Liver (tissue), 9 donors: ENCODE results near the gene RUSC1. TPM values are rescaled to one million over a fixed set of nuclear protein-coding genes. Genes with fewer than 3 reads are reported as not detected.

Experiments
- DNase-seq: peaks from one replicate; pipeline ENCODE4 v3.0.0-alpha.2; 2017; ENCODE audit warnings: low spot score
- H3K27ac ChIP-seq, 2 donors: one replicate each; pipeline ENCODE4 v1.7.0; 2013; ENCODE audit warnings: inconsistent platforms in 2 of 2, low read length in 2 of 2, control low read depth in 1 of 2, low read depth in 1 of 2, mild to moderate bottlenecking in 1 of 2
- H3K27me3 ChIP-seq, 4 donors: one replicate each; pipeline versions ENCODE4 v1.6.1 to v1.7.0; 2013; ENCODE audit warnings: low read length in 3 of 4, inconsistent platforms in 1 of 4, mild to moderate bottlenecking in 1 of 4, moderate library complexity in 1 of 4; ENCODE audit not compliant: control insufficient read depth in 4 of 4, insufficient read depth in 4 of 4
- H3K36me3 ChIP-seq, 4 donors: one replicate each; pipeline versions ENCODE4 v1.6.1 to v1.7.0; 2013; ENCODE audit warnings: low read length in 3 of 4, mild to moderate bottlenecking in 3 of 4, low read depth in 1 of 4, moderate library complexity in 1 of 4; ENCODE audit not compliant: control insufficient read depth in 4 of 4, insufficient read depth in 3 of 4
- H3K4me1 ChIP-seq, 4 donors: one replicate each; pipeline versions ENCODE4 v1.6.1 to v1.7.0; 2013; ENCODE audit warnings: low read length in 3 of 4, mild to moderate bottlenecking in 3 of 4, moderate library complexity in 1 of 4; ENCODE audit not compliant: control insufficient read depth in 4 of 4, insufficient read depth in 4 of 4
- H3K4me3 ChIP-seq, 3 donors: one replicate each; pipeline versions ENCODE4 v1.6.1 to v1.7.0; 2013; ENCODE audit warnings: low read length in 3 of 3, control low read depth in 1 of 3, low read depth in 1 of 3, mild to moderate bottlenecking in 1 of 3
- H3K9ac ChIP-seq, 2 donors: one replicate each; pipeline ENCODE4 v1.7.0; 2013; ENCODE audit warnings: low read length in 2 of 2, mild to moderate bottlenecking in 2 of 2, moderate library complexity in 2 of 2, control low read depth in 1 of 2, low read depth in 1 of 2
- H3K9me3 ChIP-seq, 4 donors: one replicate each; pipeline versions ENCODE4 v1.6.1 to v1.7.0; 2013; ENCODE audit warnings: low read length in 3 of 4; ENCODE audit not compliant: control insufficient read depth in 4 of 4
- EGR1 ChIP-seq, 2 donors: IDR thresholded peaks; 2 replicates each; pipeline ENCODE4 v1.6.1; 2016 to 2018; ENCODE audit warnings: antibody characterized with exemption in 2 of 2, low read depth in 2 of 2
- FOXA2 ChIP-seq: IDR thresholded peaks from 2 replicates; pipeline ENCODE4 v1.6.1; 2016; ENCODE audit warnings: antibody characterized with exemption
- GABPA ChIP-seq, 2 donors: IDR thresholded peaks in 1 of 2; conservative IDR thresholded peaks in 1 of 2; 2 replicates each; pipeline ENCODE4 v1.6.1; 2016; ENCODE audit warnings: antibody characterized with exemption in 2 of 2, mild to moderate bottlenecking in 1 of 2, moderate library complexity in 1 of 2
- HNF4A ChIP-seq, 2 donors: conservative IDR thresholded peaks; 2 replicates each; pipeline ENCODE4 v1.6.1; 2016; ENCODE audit warnings: antibody characterized with exemption in 2 of 2, mild to moderate bottlenecking in 2 of 2
- NR2F2 ChIP-seq: IDR thresholded peaks from 2 replicates; pipeline ENCODE4 v1.6.1; 2016; ENCODE audit warnings: antibody characterized with exemption
- RAD21 ChIP-seq, 2 donors: IDR thresholded peaks; 2 replicates each; pipeline ENCODE4 v1.6.1; 2016; ENCODE audit warnings: antibody characterized with exemption in 2 of 2, mild to moderate bottlenecking in 2 of 2
- RXRA ChIP-seq, 2 donors: IDR thresholded peaks; 2 replicates each; pipeline ENCODE4 v1.6.1; 2017 to 2018; ENCODE audit warnings: antibody characterized with exemption in 2 of 2, mild to moderate bottlenecking in 1 of 2
- SP1 ChIP-seq: IDR thresholded peaks from 2 replicates; pipeline ENCODE4 v1.6.1; 2018; ENCODE audit warnings: antibody characterized with exemption, mild to moderate bottlenecking
- YY1 ChIP-seq: IDR thresholded peaks from 2 replicates; pipeline ENCODE4 v1.6.1; 2016; ENCODE audit warnings: antibody characterized with exemption, mild to moderate bottlenecking
- WGBS: extraction: QIAGEN DNeasy Blood & Tissue Kit; methylation state at CpG from one replicate; pipeline ENCODE4 v1.1.7; 2013; 5-methylcytosine and 5-hydroxymethylcytosine counted together
- polyA plus RNA-seq, 2 donors: library from polyadenylated mRNA; stranded (reverse) in 1 of 2; unstranded in 1 of 2; fragments of 200-250 nt in 1 of 2; fragments of >200 nt in 1 of 2; fragmentation: Nextera tagmentation in 1 of 2; extraction: Ambion mirVana in 1 of 2; gene quantifications; one replicate each; pipeline versions ENCODE4 v1.2.1 to v1.2.3, GENCODE V29; 2013 to 2015
- total RNA-seq, 2 donors: library from RNA; depleted of rRNA; stranded (reverse); fragments of >200 nt; gene quantifications; one replicate each; pipeline ENCODE4 v1.2.3, GENCODE V29; 2014
- TF ChIP-seq, protein P1 (sequence below): IDR thresholded peaks from 2 replicates; pipeline ENCODE4 v1.6.1; 2016; ENCODE audit warnings: antibody characterized with exemption
- TF ChIP-seq, protein P2 (sequence below): IDR thresholded peaks from 2 replicates; pipeline ENCODE4 v1.6.1; 2016; ENCODE audit warnings: antibody characterized with exemption, mild to moderate bottlenecking
- TF ChIP-seq, protein P3 (sequence below): IDR thresholded peaks from 2 replicates; pipeline ENCODE4 v1.6.1; 2016; ENCODE audit warnings: antibody characterized with exemption
- TF ChIP-seq, protein P4 (sequence below): fragments of 150-350 bp; IDR thresholded peaks from 2 replicates; pipeline ENCODE4 v1.5.1; 2017; ENCODE audit warnings: improper control_type of control experiment, low read depth, low read length; ENCODE audit not compliant: missing input control
- donor health status: healthy.
- donor health status: healthy.
- donor health status: healthy.
- donor health status: healthy.
- donor health status: healthy.

Gene RUSC1
- total and polyA plus RNA-seq, 4 donors, result 3.9 to 6.7 (median 5.7) TPM

DNA sequence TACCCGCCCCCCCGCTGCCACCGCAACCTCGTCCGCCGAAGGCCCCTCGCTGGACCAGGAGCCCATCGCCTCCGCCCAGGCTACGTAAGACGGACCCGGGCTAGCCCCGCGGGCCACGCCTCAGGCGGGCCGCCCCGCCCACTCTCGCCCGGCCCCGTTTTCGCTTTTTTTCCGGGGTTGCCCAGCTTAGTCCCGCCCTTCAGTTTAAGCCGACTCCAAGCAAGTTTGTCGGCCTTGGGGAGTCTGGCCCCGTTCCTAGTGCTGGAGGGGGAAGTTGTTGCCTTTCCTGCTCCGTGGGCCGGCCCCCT lies 3.0 kb downstream of the RUSC1 start:
- TF ChIP-seq, protein P1, sequence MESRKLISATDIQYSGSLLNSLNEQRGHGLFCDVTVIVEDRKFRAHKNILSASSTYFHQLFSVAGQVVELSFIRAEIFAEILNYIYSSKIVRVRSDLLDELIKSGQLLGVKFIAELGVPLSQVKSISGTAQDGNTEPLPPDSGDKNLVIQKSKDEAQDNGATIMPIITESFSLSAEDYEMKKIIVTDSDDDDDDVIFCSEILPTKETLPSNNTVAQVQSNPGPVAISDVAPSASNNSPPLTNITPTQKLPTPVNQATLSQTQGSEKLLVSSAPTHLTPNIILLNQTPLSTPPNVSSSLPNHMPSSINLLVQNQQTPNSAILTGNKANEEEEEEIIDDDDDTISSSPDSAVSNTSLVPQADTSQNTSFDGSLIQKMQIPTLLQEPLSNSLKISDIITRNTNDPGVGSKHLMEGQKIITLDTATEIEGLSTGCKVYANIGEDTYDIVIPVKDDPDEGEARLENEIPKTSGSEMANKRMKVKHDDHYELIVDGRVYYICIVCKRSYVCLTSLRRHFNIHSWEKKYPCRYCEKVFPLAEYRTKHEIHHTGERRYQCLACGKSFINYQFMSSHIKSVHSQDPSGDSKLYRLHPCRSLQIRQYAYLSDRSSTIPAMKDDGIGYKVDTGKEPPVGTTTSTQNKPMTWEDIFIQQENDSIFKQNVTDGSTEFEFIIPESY, result no peak
- TF ChIP-seq, protein P2, sequence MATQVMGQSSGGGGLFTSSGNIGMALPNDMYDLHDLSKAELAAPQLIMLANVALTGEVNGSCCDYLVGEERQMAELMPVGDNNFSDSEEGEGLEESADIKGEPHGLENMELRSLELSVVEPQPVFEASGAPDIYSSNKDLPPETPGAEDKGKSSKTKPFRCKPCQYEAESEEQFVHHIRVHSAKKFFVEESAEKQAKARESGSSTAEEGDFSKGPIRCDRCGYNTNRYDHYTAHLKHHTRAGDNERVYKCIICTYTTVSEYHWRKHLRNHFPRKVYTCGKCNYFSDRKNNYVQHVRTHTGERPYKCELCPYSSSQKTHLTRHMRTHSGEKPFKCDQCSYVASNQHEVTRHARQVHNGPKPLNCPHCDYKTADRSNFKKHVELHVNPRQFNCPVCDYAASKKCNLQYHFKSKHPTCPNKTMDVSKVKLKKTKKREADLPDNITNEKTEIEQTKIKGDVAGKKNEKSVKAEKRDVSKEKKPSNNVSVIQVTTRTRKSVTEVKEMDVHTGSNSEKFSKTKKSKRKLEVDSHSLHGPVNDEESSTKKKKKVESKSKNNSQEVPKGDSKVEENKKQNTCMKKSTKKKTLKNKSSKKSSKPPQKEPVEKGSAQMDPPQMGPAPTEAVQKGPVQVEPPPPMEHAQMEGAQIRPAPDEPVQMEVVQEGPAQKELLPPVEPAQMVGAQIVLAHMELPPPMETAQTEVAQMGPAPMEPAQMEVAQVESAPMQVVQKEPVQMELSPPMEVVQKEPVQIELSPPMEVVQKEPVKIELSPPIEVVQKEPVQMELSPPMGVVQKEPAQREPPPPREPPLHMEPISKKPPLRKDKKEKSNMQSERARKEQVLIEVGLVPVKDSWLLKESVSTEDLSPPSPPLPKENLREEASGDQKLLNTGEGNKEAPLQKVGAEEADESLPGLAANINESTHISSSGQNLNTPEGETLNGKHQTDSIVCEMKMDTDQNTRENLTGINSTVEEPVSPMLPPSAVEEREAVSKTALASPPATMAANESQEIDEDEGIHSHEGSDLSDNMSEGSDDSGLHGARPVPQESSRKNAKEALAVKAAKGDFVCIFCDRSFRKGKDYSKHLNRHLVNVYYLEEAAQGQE, result no peak
- TF ChIP-seq NR2F2 (no peak), SP1 (no peak)
- H3K9ac ChIP-seq, result peak overlapping the region; percentile 52 to 75
- DNase-seq, result peak; percentile 90
- H3K36me3 ChIP-seq, result peaks cover 0 to 12% (median 11%) of the 10 kb centered on the region in 4 donors
- no peaks in the 10 kb centered on the region for H3K27me3 ChIP-seq
- peak overlapping the region; percentile 65 to 78 (median 74) for H3K4me3 ChIP-seq
- H3K4me1 ChIP-seq, result peaks cover 2 to 35% (median 22%) of the 10 kb centered on the region in 4 donors
- under 1% methylated on average over 29 of the region's 29 CpGs for WGBS
- H3K9me3 ChIP-seq, result no peaks in the 10 kb centered on the region
- peak overlapping the region; percentile 90 to 93 for H3K27ac ChIP-seq

DNA sequence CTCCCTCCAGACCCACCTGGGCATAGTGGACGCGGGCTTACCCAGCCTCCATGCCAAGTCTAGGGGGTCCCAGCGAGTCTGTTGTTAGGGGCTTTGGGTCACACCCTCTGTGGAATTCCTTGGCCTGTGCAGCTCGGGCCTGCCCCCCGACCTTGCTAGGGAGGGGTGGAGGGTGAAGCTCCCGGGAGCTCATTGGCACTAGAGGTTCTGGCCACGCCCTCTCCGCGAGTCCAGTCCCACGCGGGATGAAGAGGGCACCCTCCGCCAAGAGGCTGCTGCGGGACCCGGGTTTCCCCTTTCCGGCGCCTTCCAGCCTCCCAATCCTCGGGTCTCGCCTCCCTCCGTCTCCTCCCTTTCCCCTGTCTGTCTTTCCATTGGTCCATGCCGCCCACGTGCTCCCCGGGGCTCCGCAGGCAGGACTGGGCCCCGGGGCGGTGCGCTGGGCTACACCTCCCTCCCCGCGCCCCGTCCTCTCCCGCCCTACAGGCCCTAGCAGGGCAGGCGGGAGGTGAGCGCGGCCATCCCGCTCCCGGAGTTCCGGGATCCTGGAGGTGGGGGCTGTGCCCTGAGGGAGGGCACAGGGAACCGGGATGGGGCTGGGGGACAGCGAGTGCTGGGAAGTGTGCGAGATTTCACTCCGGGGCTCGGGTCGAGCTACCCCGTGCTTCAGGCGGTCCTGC lies 3.5 kb downstream of the RUSC1 start:
- no peaks in the 10 kb centered on the region for H3K27me3 ChIP-seq
- peak; percentile 43 to 52 for TF ChIP-seq RAD21 (IDR thresholded peaks at IDR 0.05)
- peak; percentile 67 for TF ChIP-seq NR2F2
- TF ChIP-seq, protein P3, sequence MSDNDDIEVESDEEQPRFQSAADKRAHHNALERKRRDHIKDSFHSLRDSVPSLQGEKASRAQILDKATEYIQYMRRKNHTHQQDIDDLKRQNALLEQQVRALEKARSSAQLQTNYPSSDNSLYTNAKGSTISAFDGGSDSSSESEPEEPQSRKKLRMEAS, result peak; percentile 75
- peak in 1 of 2 donors; percentile 18 for TF ChIP-seq HNF4A (conservative IDR thresholded peaks at IDR 0.05)
- TF ChIP-seq, protein P1, result peak; percentile 43
- no peak for TF ChIP-seq FOXA2
- TF ChIP-seq, protein P4, sequence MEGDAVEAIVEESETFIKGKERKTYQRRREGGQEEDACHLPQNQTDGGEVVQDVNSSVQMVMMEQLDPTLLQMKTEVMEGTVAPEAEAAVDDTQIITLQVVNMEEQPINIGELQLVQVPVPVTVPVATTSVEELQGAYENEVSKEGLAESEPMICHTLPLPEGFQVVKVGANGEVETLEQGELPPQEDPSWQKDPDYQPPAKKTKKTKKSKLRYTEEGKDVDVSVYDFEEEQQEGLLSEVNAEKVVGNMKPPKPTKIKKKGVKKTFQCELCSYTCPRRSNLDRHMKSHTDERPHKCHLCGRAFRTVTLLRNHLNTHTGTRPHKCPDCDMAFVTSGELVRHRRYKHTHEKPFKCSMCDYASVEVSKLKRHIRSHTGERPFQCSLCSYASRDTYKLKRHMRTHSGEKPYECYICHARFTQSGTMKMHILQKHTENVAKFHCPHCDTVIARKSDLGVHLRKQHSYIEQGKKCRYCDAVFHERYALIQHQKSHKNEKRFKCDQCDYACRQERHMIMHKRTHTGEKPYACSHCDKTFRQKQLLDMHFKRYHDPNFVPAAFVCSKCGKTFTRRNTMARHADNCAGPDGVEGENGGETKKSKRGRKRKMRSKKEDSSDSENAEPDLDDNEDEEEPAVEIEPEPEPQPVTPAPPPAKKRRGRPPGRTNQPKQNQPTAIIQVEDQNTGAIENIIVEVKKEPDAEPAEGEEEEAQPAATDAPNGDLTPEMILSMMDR, result no peak
- peak in 1 of 2 donors; percentile 59 for TF ChIP-seq GABPA (IDR thresholded peaks at IDR 0.05 in 1 of 2, conservative IDR thresholded peaks at IDR 0.05 in 1 of 2)
- TF ChIP-seq RXRA (IDR thresholded peaks at IDR 0.05), result peak in 1 of 2 donors; percentile 57
- TF ChIP-seq SP1, result peak; percentile 79
- peak in 1 of 2 donors; percentile 39 for TF ChIP-seq EGR1 (IDR thresholded peaks at IDR 0.05; ENCODE audit: low read depth in 2 of 2)
- TF ChIP-seq, protein P2, result no peak
- TF ChIP-seq YY1, result peak; percentile 54
- under 1% methylated on average over 44 of the region's 44 CpGs for WGBS
- H3K9ac ChIP-seq, result peak overlapping the region; percentile 61 to 75
- H3K9me3 ChIP-seq, result no peaks in the 10 kb centered on the region
- DNase-seq, result peak; percentile 90
- H3K27ac ChIP-seq, result peak overlapping the region; percentile 90 to 93
- H3K4me3 ChIP-seq, result peak overlapping the region; percentile 74 to 81 (median 78)
- H3K4me1 ChIP-seq, result peaks cover 2 to 35% (median 22%) of the 10 kb centered on the region in 4 donors
- H3K36me3 ChIP-seq, result peaks cover 0 to 8% (median 6%) of the 10 kb centered on the region in 4 donors
